HFF-Myc (cell line): Measurements from ENCODE around the gene MYBPC2.

Experiments used
- DNase-seq: peaks from one replicate; pipeline ENCODE4 v3.0.0-alpha.2; 2011; ENCODE audit warnings: low read depth; ENCODE audit errors: extremely low read depth
- H3K4me3 ChIP-seq: replicated peaks from 2 replicates; pipeline ENCODE4 v1.5.1; 2011; ENCODE audit warnings: low read depth, mild to moderate bottlenecking, control low read depth, low read length
- CTCF ChIP-seq: IDR thresholded peaks from 2 replicates; pipeline ENCODE4 v1.5.1; 2012; ENCODE audit warnings: mild to moderate bottlenecking, low read depth, low read length, control low read depth; ENCODE audit errors: missing control alignments

The MYBPC2 gene

GRCh38 chr19:50460161-50460765, 27.6 kb downstream of the MYBPC2 start:
- no peak overlapping the region for H3K4me3 ChIP-seq
- TF ChIP-seq CTCF: peak; percentile 2
- no peak for DNase-seq

GRCh38 chr19:50461066-50461875, 28.6 kb downstream of the MYBPC2 start:
- peak; percentile 45 for DNase-seq
- TF ChIP-seq CTCF: peak; percentile 81
- no peak overlapping the region for H3K4me3 ChIP-seq

- no peak for TF ChIP-seq CTCF
- no peak overlapping the region for H3K4me3 ChIP-seq
- no peak for DNase-seq
Measured at GRCh38 chr19:50462970-50463369, 30.3 kb downstream of the MYBPC2 start.

GRCh38 chr19:50464348-50464747, 31.7 kb downstream of the MYBPC2 start:
- TF ChIP-seq CTCF: no peak

GRCh38 chr19:50465000-50465399, 32.3 kb downstream of the MYBPC2 start:
- no peak for DNase-seq
- H3K4me3 ChIP-seq: no peak overlapping the region
- TF ChIP-seq CTCF: no peak

More at GRCh38 chr19:50464348-50464747, 31.7 kb downstream of the MYBPC2 start:
- no peak for DNase-seq
- H3K4me3 ChIP-seq: no peak overlapping the region

GRCh38 chr19:50465986-50466705, 33.5 kb downstream of the MYBPC2 start:
- no peak overlapping the region for H3K4me3 ChIP-seq
- peak; percentile 48 for TF ChIP-seq CTCF
- DNase-seq: no peak
